HG03064 (cell line): ENCODE data around the gene PLN.

Experiments
- ATAC-seq: cut with Tn5 transposase; IDR thresholded peaks from one replicate; pipeline ENCODE4 v1.9.1; 2021; ENCODE audit warnings: low read depth; ENCODE audit not compliant: unreplicated experiment

Gene PLN

GRCh38 chr6:118536478-118536877, 11.6 kb upstream of the PLN start:
- no peak for ATAC-seq

- ATAC-seq, result no peak
Measured at GRCh38 chr6:118537574-118537973, 10.5 kb upstream of the PLN start.

- ATAC-seq, result no peak
Measured at GRCh38 chr6:118542184-118542952, 5.7 kb upstream of the PLN start.

GRCh38 chr6:118544105-118544504, 4.0 kb upstream of the PLN start:
- ATAC-seq, result no peak

- no peak for ATAC-seq
Measured at GRCh38 chr6:118546164-118546879, 1.8 kb upstream of the PLN start.

GRCh38 chr6:118546880-118547218, 1.2 kb upstream of the PLN start:
- no peak for ATAC-seq

GRCh38 chr6:118548613-118549012, 517 bp downstream of the PLN start:
- no peak for ATAC-seq

GRCh38 chr6:118551063-118552053, 3.3 kb downstream of the PLN start:
- ATAC-seq, result no peak

GRCh38 chr6:118553132-118553531, 5.0 kb downstream of the PLN start:
- ATAC-seq, result no peak

- ATAC-seq, result no peak
Measured at GRCh38 chr6:118554698-118555097, 6.6 kb downstream of the PLN start.

GRCh38 chr6:118558464-118559217, 10.5 kb downstream of the PLN start:
- ATAC-seq, result peak; percentile 59

GRCh38 chr6:118559659-118560058, 11.6 kb downstream of the PLN start:
- ATAC-seq, result no peak

GRCh38 chr6:118562248-118562647, 14.2 kb downstream of the PLN start:
- ATAC-seq, result no peak

GRCh38 chr6:118562959-118563358, 14.9 kb downstream of the PLN start:
- ATAC-seq, result no peak

GRCh38 chr6:118565311-118565960, 17.3 kb downstream of the PLN start:
- ATAC-seq, result peak; percentile 93

GRCh38 chr6:118567974-118568373, 19.9 kb downstream of the PLN start:
- no peak for ATAC-seq

- no peak for ATAC-seq
Measured at GRCh38 chr6:118569498-118569897, 21.4 kb downstream of the PLN start.

- ATAC-seq, result no peak
Measured at GRCh38 chr6:118571121-118571520, 23.0 kb downstream of the PLN start.

- no peak for ATAC-seq
Measured at GRCh38 chr6:118574051-118574865, 26.2 kb downstream of the PLN start.
